Stomach (tissue), 9 donors: ENCODE data around the gene CSMD2. TPM values are rescaled to one million over a fixed set of nuclear protein-coding genes. Genes with fewer than 3 reads are reported as not detected.

Experiments used
- DNase-seq, 2 donors: peaks; one replicate each; pipeline versions ENCODE4 v3.0.0 to v3.0.0-alpha.2; 2013 to 2019
- H3K27ac ChIP-seq, 5 donors: fragments of 200-600 bp in 4 of 5; sonication (generic) in 4 of 5; one replicate each; pipeline ENCODE4 v1.5.1; 2013 to 2019; ENCODE audit warnings: mild to moderate bottlenecking in 1 of 5, moderate library complexity in 1 of 5
- H3K27me3 ChIP-seq, 3 donors: fragments of 200-600 bp; sonication (generic); one replicate each; pipeline ENCODE4 v1.5.1; 2017 to 2019; ENCODE audit warnings: mixed run types in 1 of 3
- H3K36me3 ChIP-seq, 4 donors: fragments of 200-600 bp; sonication (generic); 1 replicate in 3 of 4; 2 replicates in 1 of 4; pipeline ENCODE4 v1.5.1; 2016 to 2019
- H3K4me1 ChIP-seq, 4 donors: fragments of 200-600 bp; sonication (generic); one replicate each; pipeline ENCODE4 v1.5.1; 2016 to 2019
- H3K4me3 ChIP-seq, 4 donors: fragments of 200-600 bp; sonication (generic) in 3 of 4; one replicate each; pipeline ENCODE4 v1.5.1; 2016 to 2019; ENCODE audit warnings: mild to moderate bottlenecking in 1 of 4
- H3K9me3 ChIP-seq, 4 donors: fragments of 200-600 bp; sonication (generic); one replicate each; pipeline ENCODE4 v1.5.1; 2016 to 2019
- CTCF ChIP-seq, 7 experiments: fragments of 450-650 bp in 4 of 7; fragments of 200-600 bp in 3 of 7; sonication (generic) in 3 of 7; IDR thresholded peaks; one replicate each; pipeline ENCODE4 v1.5.1; 2016 to 2019; ENCODE audit warnings: antibody characterized with exemption in 7 of 7, control low read depth in 2 of 7, mild to moderate bottlenecking in 1 of 7
- EP300 ChIP-seq: sonication (generic); formaldehyde crosslinking; IDR thresholded peaks from one replicate; pipeline ENCODE4 v1.6.1; 2017; ENCODE audit warnings: antibody characterized with exemption
- POLR2A ChIP-seq, 4 donors: fragments of 450-650 bp; IDR thresholded peaks; one replicate each; pipeline ENCODE4 v1.6.1; 2016; ENCODE audit warnings: antibody characterized with exemption in 4 of 4, control low read depth in 2 of 4, mild to moderate bottlenecking in 1 of 4, moderate library complexity in 1 of 4
- POLR2AphosphoS5 ChIP-seq, 3 donors: sonication (generic); formaldehyde crosslinking; IDR thresholded peaks; one replicate each; pipeline ENCODE4 v1.6.1; 2016; ENCODE audit warnings: antibody characterized with exemption in 3 of 3
- WGBS, 5 donors: extraction: QIAGEN DNeasy Blood & Tissue Kit in 3 of 5; methylation state at CpG; one replicate each; pipeline versions ENCODE4 v1.1.5 to v1.1.7; 2013 to 2018; 5-methylcytosine and 5-hydroxymethylcytosine counted together
- intact Hi-C: fragments of 100-400 bp; cut with DNase I; formaldehyde crosslinking; loops from one replicate; pipeline ENCODE4 v1.15.1; 2023; ENCODE audit warnings: low total_unique reads
- polyA plus RNA-seq, 3 donors: library from polyadenylated mRNA; stranded (reverse); fragments of 200-250 nt; gene quantifications; one replicate each; pipeline ENCODE4 v1.2.3, GENCODE V29; 2013
- total RNA-seq, 5 donors: library from RNA; depleted of rRNA; stranded (reverse); fragments of >200 nt; gene quantifications; one replicate each; pipeline versions ENCODE4 v1.1.0 to v1.2.3, GENCODE V29; 2014 to 2016
- donor health status: healthy with polysubstance abuse.
- donor health status: Bipolar disorder and iron deficiency.
- donor health status: healthy.

CSMD2 gene
- total and polyA plus RNA-seq, 8 donors: 0.10 to 3.5 (median 0.37) TPM; not detected in 1

GRCh38 chr1:33893147-33893830 is 271.7 kb downstream of the CSMD2 start:
- Histone ChIP-seq H3K27me3 (no peaks in the 10 kb centered on the region), H3K27ac (peak overlapping the region in 2 of 5 donors; percentile 32 to 53)
- 40 to 65% (median 57%) methylated on average over 3 of the region's 3 CpGs for WGBS, 5 donors

GRCh38 chr1:33886496-33886895 is 278.5 kb downstream of the CSMD2 start:
- intact Hi-C loops: no loop called here
- Histone ChIP-seq H3K4me3 (no peak overlapping the region), H3K27ac (no peak overlapping the region), H3K36me3 (no peaks in the 10 kb centered on the region), H3K27me3 (peaks cover 0 to 22% (median 0%) of the 10 kb centered on the region in 3 donors), H3K9me3 (no peaks in the 10 kb centered on the region), H3K4me1 (no peaks in the 10 kb centered on the region)
- DNase-seq: no peak
- WGBS, 5 donors: 24 to 32% (median 27%) methylated on average over 5 of the region's 5 CpGs
- TF ChIP-seq CTCF (IDR thresholded peaks at IDR 0.05) (no peak), EP300 (no peak), POLR2A (IDR thresholded peaks at IDR 0.05) (no peak), POLR2AphosphoS5 (IDR thresholded peaks at IDR 0.05) (no peak)

More at GRCh38 chr1:33893147-33893830, 271.7 kb downstream of the CSMD2 start:
- H3K9me3 ChIP-seq: no peaks in the 10 kb centered on the region
- H3K4me3 ChIP-seq: no peak overlapping the region
- H3K4me1 ChIP-seq: no peaks in the 10 kb centered on the region
- DNase-seq: peak in 1 of 2 donors; percentile 28
- intact Hi-C loops: no loop called here
- no peaks in the 10 kb centered on the region for H3K36me3 ChIP-seq
- TF ChIP-seq EP300 (no peak), POLR2A (IDR thresholded peaks at IDR 0.05) (no peak), CTCF (IDR thresholded peaks at IDR 0.05) (no peak), POLR2AphosphoS5 (IDR thresholded peaks at IDR 0.05) (no peak)

GRCh38 chr1:33880305-33880704 is 284.7 kb downstream of the CSMD2 start:
- no peak overlapping the region for H3K27ac ChIP-seq
- H3K9me3 ChIP-seq: no peaks in the 10 kb centered on the region
- no peak for DNase-seq
- peaks cover 0 to 25% (median 0%) of the 10 kb centered on the region in 3 donors for H3K27me3 ChIP-seq
- TF ChIP-seq POLR2A (IDR thresholded peaks at IDR 0.05) (no peak), POLR2AphosphoS5 (IDR thresholded peaks at IDR 0.05) (no peak), CTCF (IDR thresholded peaks at IDR 0.05) (no peak), EP300 (no peak)
- intact Hi-C loops: no loop called here
- H3K4me3 ChIP-seq: no peak overlapping the region
- no peaks in the 10 kb centered on the region for H3K36me3 ChIP-seq
- WGBS, 5 donors: 48 to 53% (median 50%) methylated on average over 2 of the region's 2 CpGs
- H3K4me1 ChIP-seq: no peaks in the 10 kb centered on the region

- Histone ChIP-seq H3K27me3 (peaks cover 0 to 13% (median 0%) of the 10 kb centered on the region in 3 donors), H3K4me1 (no peaks in the 10 kb centered on the region), H3K27ac (no peak overlapping the region), H3K4me3 (no peak overlapping the region), H3K36me3 (no peaks in the 10 kb centered on the region), H3K9me3 (no peaks in the 10 kb centered on the region)
- WGBS, 5 donors: 60 to 83% (median 79%) methylated on average over 2 of the region's 2 CpGs
- no peak for DNase-seq
- intact Hi-C loops: no loop called here
- no peak for TF ChIP-seq POLR2A (IDR thresholded peaks at IDR 0.05)
- no peak for TF ChIP-seq CTCF (IDR thresholded peaks at IDR 0.05)
- TF ChIP-seq POLR2AphosphoS5 (IDR thresholded peaks at IDR 0.05): no peak
- no peak for TF ChIP-seq EP300
These were observed 286.6 kb downstream of the CSMD2 start for GRCh38 chr1:33878392-33878791.
